GM12874 (cell line): ENCODE data around the gene NCOR1.

Experiments used
- CTCF ChIP-seq: IDR thresholded peaks from 2 replicates; pipeline ENCODE4 v1.5.1; 2011; ENCODE audit warnings: low read depth, mild to moderate bottlenecking, control low read depth, low read length, moderate library complexity; ENCODE audit not compliant: insufficient read depth

The NCOR1 gene

GRCh38 chr17:16066125-16066524 is 149.2 kb downstream of the NCOR1 start:
- TF ChIP-seq CTCF = no peak

GRCh38 chr17:16061631-16062030 is 153.7 kb downstream of the NCOR1 start:
- TF ChIP-seq CTCF = no peak

- TF ChIP-seq CTCF = no peak
These were observed 162.8 kb downstream of the NCOR1 start for GRCh38 chr17:16052486-16052885.

- TF ChIP-seq CTCF = no peak
These were observed 164.5 kb downstream of the NCOR1 start for GRCh38 chr17:16050844-16051243.

- no peak for TF ChIP-seq CTCF
These were observed 166.4 kb downstream of the NCOR1 start for GRCh38 chr17:16048811-16049449.

- no peak for TF ChIP-seq CTCF
These were observed 168.4 kb downstream of the NCOR1 start for GRCh38 chr17:16046966-16047365.

GRCh38 chr17:16044487-16044886 is 170.8 kb downstream of the NCOR1 start:
- no peak for TF ChIP-seq CTCF

GRCh38 chr17:16040710-16041251 is 174.6 kb downstream of the NCOR1 start:
- TF ChIP-seq CTCF = no peak
